GM23338 (cell line): ENCODE data around the gene BCL2L12. TPM values are rescaled to one million over a fixed set of nuclear protein-coding genes. Genes with fewer than 3 reads are reported as not detected.
A peak's percentile ranks its signal among the peaks of the same experiment; 100 is the strongest.

Experiments used
- ATAC-seq: fragments of 200-7000 bp; cut with Tn5 transposase; 3 replicates; pipeline ENCODE4 v1.9.1; 2020
- DNase-seq: peaks from one replicate; pipeline ENCODE4 v3.0.0-alpha.2; 2015; ENCODE audit warnings: low spot score
- H2AFZ ChIP-seq: fragments of 200-600 bp; sonication (generic); 2 replicates; pipeline ENCODE4 v1.8.0; 2016; ENCODE audit warnings: antibody characterized with exemption, mild to moderate bottlenecking, moderate library complexity
- H3F3A ChIP-seq: fragments of 200-600 bp; sonication (generic); replicated peaks from 2 replicates; pipeline ENCODE4 v1.8.0; 2017; ENCODE audit warnings: antibody characterized with exemption, mixed run types, low read depth
- H3K27ac ChIP-seq: fragments of 200-600 bp; sonication (generic); 2 replicates; pipeline ENCODE4 v1.6.1; 2016; ENCODE audit warnings: low read depth
- H3K27me3 ChIP-seq: fragments of 200-600 bp; sonication (generic); 2 replicates; pipeline ENCODE4 v1.8.0; 2016; ENCODE audit warnings: mild to moderate bottlenecking, mixed run types, moderate library complexity; ENCODE audit not compliant: insufficient read depth
- H3K36me3 ChIP-seq: fragments of 200-600 bp; sonication (generic); 2 replicates; pipeline ENCODE4 v1.8.0; 2016; ENCODE audit warnings: mild to moderate bottlenecking; ENCODE audit not compliant: insufficient read depth
- H3K4me1 ChIP-seq: fragments of 200-600 bp; sonication (generic); 2 replicates; pipeline ENCODE4 v1.8.0; 2016; ENCODE audit warnings: mild to moderate bottlenecking, moderate library complexity; ENCODE audit not compliant: insufficient read depth
- H3K4me2 ChIP-seq: fragments of 200-600 bp; sonication (generic); 2 replicates; pipeline ENCODE4 v1.7.1; 2017; ENCODE audit warnings: mixed run types
- H3K4me3 ChIP-seq: fragments of 200-600 bp; sonication (generic); 2 replicates; pipeline ENCODE4 v1.6.1; 2016; ENCODE audit warnings: mixed run types
- H3K79me2 ChIP-seq: fragments of 200-600 bp; sonication (generic); replicated peaks from 2 replicates; pipeline ENCODE4 v1.8.0; 2017; ENCODE audit warnings: mild to moderate bottlenecking; ENCODE audit not compliant: insufficient read depth
- H3K9me2 ChIP-seq: fragments of 200-600 bp; sonication (generic); 2 replicates; pipeline ENCODE4 v1.8.0; 2017; ENCODE audit not compliant: insufficient read depth
- H4K20me1 ChIP-seq: fragments of 200-600 bp; sonication (generic); replicated peaks from 2 replicates; pipeline ENCODE4 v1.8.0; 2017; ENCODE audit warnings: mild to moderate bottlenecking; ENCODE audit not compliant: insufficient read depth
- H3K27ac Mint-ChIP-seq: 2 replicates; pipeline ENCODE4 v1.8.0; 2020; ENCODE audit warnings: inconsistent platforms, mild to moderate bottlenecking, moderate library complexity, mixed read lengths
- H3K27me3 Mint-ChIP-seq: 3 replicates; pipeline ENCODE4 v1.8.0; 2022; ENCODE audit warnings: low read depth, mild to moderate bottlenecking, moderate library complexity, mixed read lengths, inconsistent platforms; ENCODE audit not compliant: insufficient read depth, poor library complexity
- H3K36me3 Mint-ChIP-seq: 3 replicates; pipeline ENCODE4 v1.8.0; 2021; ENCODE audit warnings: low read depth, mild to moderate bottlenecking, inconsistent platforms, moderate library complexity, mixed read lengths
- H3K4me1 Mint-ChIP-seq: 3 replicates; pipeline ENCODE4 v1.8.0; 2020; ENCODE audit warnings: mild to moderate bottlenecking, inconsistent platforms, mixed read lengths
- H3K4me3 Mint-ChIP-seq: 3 replicates; pipeline ENCODE4 v1.8.0; 2021; ENCODE audit warnings: moderate library complexity, mild to moderate bottlenecking, inconsistent platforms, mixed read lengths
- H3K9me3 Mint-ChIP-seq: 3 replicates; pipeline ENCODE4 v1.8.0; 2020; ENCODE audit warnings: moderate library complexity, mild to moderate bottlenecking, inconsistent platforms, mixed read lengths
- CREB1 ChIP-seq: fragments of 250-450 bp; sonication (Bioruptor Pico); IDR thresholded peaks from 2 replicates; pipeline ENCODE4 v1.5.0; 2020; ENCODE audit warnings: low read depth, mild to moderate bottlenecking, moderate library complexity
- EZH2phosphoT487 ChIP-seq: fragments of 200-600 bp; sonication (generic); IDR thresholded peaks from one replicate; pipeline ENCODE4 v1.8.1; 2018; ENCODE audit warnings: antibody characterized with exemption; ENCODE audit not compliant: unreplicated experiment
- JUNB ChIP-seq: IDR thresholded peaks from one replicate; pipeline ENCODE4 v1.6.1; 2016; ENCODE audit warnings: antibody characterized with exemption; ENCODE audit not compliant: unreplicated experiment
- STAT1 ChIP-seq: IDR thresholded peaks from one replicate; pipeline ENCODE4 v1.6.1; 2016; ENCODE audit warnings: antibody characterized with exemption; ENCODE audit not compliant: unreplicated experiment
- ZNF114 ChIP-seq: fragments of 250-450 bp; sonication (Bioruptor Pico); IDR thresholded peaks from 2 replicates; pipeline ENCODE4 v1.5.0; 2020; ENCODE audit warnings: mild to moderate bottlenecking, moderate library complexity
- ZNF331 ChIP-seq: fragments of 250-450 bp; sonication (Bioruptor Pico); IDR thresholded peaks from 2 replicates; pipeline ENCODE4 v1.5.0; 2020; ENCODE audit warnings: low read depth, mild to moderate bottlenecking, moderate library complexity
- polyA plus RNA-seq: library from polyadenylated mRNA; unstranded; fragments of >200 nt; fragmentation: Nextera tagmentation; extraction: Ambion mirVana; gene quantifications from 2 replicates; pipeline ENCODE4 v1.2.1, GENCODE V29; 2016
- total RNA-seq: library from RNA; depleted of rRNA; stranded (reverse); fragments of >200 nt; shearing (Covaris generic); gene quantifications from 2 replicates; pipeline ENCODE4 v1.2.3, GENCODE V29; 2014
- TF ChIP-seq, protein P1 (sequence below), 2 experiments: fragments of 200-600 bp in 1 of 2; sonication (generic) in 1 of 2; conservative IDR thresholded peaks; 2 replicates each; pipeline versions ENCODE4 v1.5.1 to v1.6.1; 2016 to 2017; ENCODE audit warnings: antibody characterized with exemption in 2 of 2, low read depth in 2 of 2, mild to moderate bottlenecking in 2 of 2, moderate library complexity in 1 of 2
- TF ChIP-seq, protein P2 (sequence below): IDR thresholded peaks from 2 replicates; pipeline ENCODE4 v1.6.1; 2016; ENCODE audit warnings: antibody characterized with exemption

Gene BCL2L12
- total and polyA plus RNA-seq, 2 experiments from 2014 or later: 61.3 to 102 TPM

DNA sequence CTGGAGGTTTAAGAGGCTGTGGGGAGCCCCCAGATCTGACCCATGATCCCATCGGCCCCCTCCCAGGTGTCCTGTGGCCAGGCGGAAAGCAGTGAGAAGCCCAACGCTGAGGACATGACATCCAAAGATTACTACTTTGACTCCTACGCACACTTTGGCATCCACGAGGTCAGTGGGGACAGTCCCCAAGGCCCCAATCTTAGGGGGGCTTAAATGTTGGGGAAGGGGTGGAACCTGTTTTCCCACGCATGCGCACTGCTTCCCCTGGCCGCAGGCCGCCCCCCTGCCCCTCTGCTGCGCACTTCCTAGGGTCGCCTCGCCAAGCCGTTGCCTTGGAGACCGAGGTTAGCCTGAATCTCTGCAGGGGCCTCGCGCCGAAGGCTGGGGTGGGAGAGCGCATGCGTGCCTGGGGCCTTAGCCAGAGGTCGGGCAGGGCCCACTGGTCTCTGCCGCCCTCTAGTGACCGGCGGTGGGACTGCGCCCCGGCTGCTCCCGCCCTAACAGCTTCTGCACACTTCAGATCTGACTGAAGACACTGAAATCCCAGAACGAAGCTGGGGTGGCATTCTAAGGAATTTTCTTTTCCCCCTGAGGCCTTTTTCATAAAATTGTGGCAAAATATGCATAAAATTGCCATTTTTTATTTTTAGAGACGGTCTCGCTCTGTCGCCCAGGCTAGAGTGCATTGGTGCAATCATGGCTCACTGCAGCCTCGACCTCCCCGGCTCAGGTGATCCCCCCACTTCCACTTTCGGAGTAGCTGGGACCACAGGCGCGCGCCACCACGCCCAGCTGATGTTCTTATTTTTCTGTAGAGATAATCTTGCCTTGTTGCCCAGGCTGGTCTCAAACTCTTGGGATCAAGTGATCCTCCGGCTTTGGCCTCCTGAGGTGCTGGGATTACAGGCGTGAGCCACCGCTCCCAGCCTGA lies 15.0 kb downstream of the BCL2L12 start:
- Mint-ChIP-seq H3K4me1 (peaks cover 32% of the 10 kb centered on the region), H3K27ac (peak overlapping the region; percentile 80), H3K27me3 (peaks cover 50% of the 10 kb centered on the region), H3K36me3 (peaks cover 48% of the 10 kb centered on the region), H3K4me3 (peak overlapping the region; percentile 91), H3K9me3 (no peaks in the 10 kb centered on the region; the same call in 2 of the 3 replicates)
- Histone ChIP-seq H3K4me1 (peaks cover 26% of the 10 kb centered on the region), H3K9me2 (no peaks in the 10 kb centered on the region), H3K27ac (peak overlapping the region; percentile 84), H3F3A (peaks cover 47% of the 10 kb centered on the region), H3K36me3 (peaks cover 44% of the 10 kb centered on the region), H3K27me3 (no peaks in the 10 kb centered on the region), H4K20me1 (peaks cover 49% of the 10 kb centered on the region), H3K79me2 (peaks cover 67% of the 10 kb centered on the region), H3K4me2 (peak overlapping the region; percentile 84), H2AFZ (no peak overlapping the region), H3K4me3 (peak overlapping the region; percentile 95)
- peak; percentile 98 for DNase-seq
- peak; percentile 6 for ATAC-seq
- TF ChIP-seq ZNF114 (no peak), CREB1 (CRISPR knock-in tag) (peak; percentile 33; the same call in 1 of the 2 replicates)
- TF ChIP-seq, protein P1, sequence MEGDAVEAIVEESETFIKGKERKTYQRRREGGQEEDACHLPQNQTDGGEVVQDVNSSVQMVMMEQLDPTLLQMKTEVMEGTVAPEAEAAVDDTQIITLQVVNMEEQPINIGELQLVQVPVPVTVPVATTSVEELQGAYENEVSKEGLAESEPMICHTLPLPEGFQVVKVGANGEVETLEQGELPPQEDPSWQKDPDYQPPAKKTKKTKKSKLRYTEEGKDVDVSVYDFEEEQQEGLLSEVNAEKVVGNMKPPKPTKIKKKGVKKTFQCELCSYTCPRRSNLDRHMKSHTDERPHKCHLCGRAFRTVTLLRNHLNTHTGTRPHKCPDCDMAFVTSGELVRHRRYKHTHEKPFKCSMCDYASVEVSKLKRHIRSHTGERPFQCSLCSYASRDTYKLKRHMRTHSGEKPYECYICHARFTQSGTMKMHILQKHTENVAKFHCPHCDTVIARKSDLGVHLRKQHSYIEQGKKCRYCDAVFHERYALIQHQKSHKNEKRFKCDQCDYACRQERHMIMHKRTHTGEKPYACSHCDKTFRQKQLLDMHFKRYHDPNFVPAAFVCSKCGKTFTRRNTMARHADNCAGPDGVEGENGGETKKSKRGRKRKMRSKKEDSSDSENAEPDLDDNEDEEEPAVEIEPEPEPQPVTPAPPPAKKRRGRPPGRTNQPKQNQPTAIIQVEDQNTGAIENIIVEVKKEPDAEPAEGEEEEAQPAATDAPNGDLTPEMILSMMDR (conservative IDR thresholded peaks at IDR 0.05; ENCODE audit: low read depth in 2 of 2): peak; percentile 92 to 97

DNA sequence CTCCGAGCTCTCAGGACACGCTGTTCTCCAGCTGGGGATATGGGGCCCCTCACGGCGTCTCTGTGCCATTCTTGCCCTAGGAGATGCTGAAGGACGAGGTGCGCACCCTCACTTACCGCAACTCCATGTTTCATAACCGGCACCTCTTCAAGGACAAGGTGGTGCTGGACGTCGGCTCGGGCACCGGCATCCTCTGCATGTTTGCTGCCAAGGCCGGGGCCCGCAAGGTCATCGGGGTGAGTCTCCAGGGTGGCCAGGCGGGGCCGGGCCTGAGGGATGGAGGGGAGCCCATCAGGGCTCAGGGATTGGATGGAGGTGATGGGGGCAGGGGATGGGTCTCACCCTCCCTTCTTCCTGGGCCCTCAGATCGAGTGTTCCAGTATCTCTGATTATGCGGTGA lies 16.1 kb downstream of the BCL2L12 start:
- H3F3A ChIP-seq: peaks cover 51% of the 10 kb centered on the region
- H3K79me2 ChIP-seq: peaks cover 67% of the 10 kb centered on the region
- ATAC-seq: no peak
- Mint-ChIP-seq H3K36me3 (peaks cover 55% of the 10 kb centered on the region), H3K4me1 (peaks cover 34% of the 10 kb centered on the region), H3K27ac (no peak overlapping the region; the same call in 1 of the 2 replicates), H3K27me3 (peaks cover 40% of the 10 kb centered on the region), H3K4me3 (no peak overlapping the region), H3K9me3 (no peaks in the 10 kb centered on the region; the same call in 2 of the 3 replicates)
- DNase-seq: no peak
- peak overlapping the region; percentile 39; the same call in 1 of the 2 replicates for H3K27ac ChIP-seq
- peaks cover 26% of the 10 kb centered on the region for H3K4me1 ChIP-seq
- H3K27me3 ChIP-seq: no peaks in the 10 kb centered on the region
- peaks cover 54% of the 10 kb centered on the region for H4K20me1 ChIP-seq
- peaks cover 44% of the 10 kb centered on the region for H3K36me3 ChIP-seq
- H2AFZ ChIP-seq: no peak overlapping the region
- no peaks in the 10 kb centered on the region for H3K9me2 ChIP-seq
- no peak overlapping the region for H3K4me2 ChIP-seq
- no peak overlapping the region for H3K4me3 ChIP-seq
- TF ChIP-seq, protein P2, sequence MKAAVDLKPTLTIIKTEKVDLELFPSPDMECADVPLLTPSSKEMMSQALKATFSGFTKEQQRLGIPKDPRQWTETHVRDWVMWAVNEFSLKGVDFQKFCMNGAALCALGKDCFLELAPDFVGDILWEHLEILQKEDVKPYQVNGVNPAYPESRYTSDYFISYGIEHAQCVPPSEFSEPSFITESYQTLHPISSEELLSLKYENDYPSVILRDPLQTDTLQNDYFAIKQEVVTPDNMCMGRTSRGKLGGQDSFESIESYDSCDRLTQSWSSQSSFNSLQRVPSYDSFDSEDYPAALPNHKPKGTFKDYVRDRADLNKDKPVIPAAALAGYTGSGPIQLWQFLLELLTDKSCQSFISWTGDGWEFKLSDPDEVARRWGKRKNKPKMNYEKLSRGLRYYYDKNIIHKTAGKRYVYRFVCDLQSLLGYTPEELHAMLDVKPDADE: no peak
- TF ChIP-seq JUNB (no peak), STAT1 (no peak), EZH2phosphoT487 (no peak), ZNF331 (no peak)
- TF ChIP-seq, protein P1 (conservative IDR thresholded peaks at IDR 0.05; ENCODE audit: low read depth in 2 of 2): no peak
